Thyroid gland (tissue), 4 donors: ENCODE data around the gene ACSM2A.

Source experiments
- CTCF ChIP-seq, 6 experiments: fragments of 200-600 bp in 3 of 6; fragments of 450-650 bp in 3 of 6; sonication (generic) in 3 of 6; IDR thresholded peaks; one replicate each; pipeline ENCODE4 v1.5.1; 2016 to 2019; ENCODE audit warnings: antibody characterized with exemption in 6 of 6, mild to moderate bottlenecking in 2 of 6, inconsistent platforms in 1 of 6, moderate library complexity in 1 of 6
- POLR2A ChIP-seq, 2 donors: fragments of 450-650 bp; IDR thresholded peaks; one replicate each; pipeline ENCODE4 v1.6.1; 2017; ENCODE audit warnings: antibody characterized with exemption in 2 of 2, mild to moderate bottlenecking in 2 of 2, moderate library complexity in 1 of 2

- TF ChIP-seq CTCF (IDR thresholded peaks at IDR 0.05) (no peak), POLR2A (IDR thresholded peaks at IDR 0.05) (no peak)
Observed at GRCh38 chr16:20510323-20510722, 59.0 kb downstream of the ACSM2A start.
